Endothelial cell of umbilical vein (primary cell): Measurements from ENCODE around the gene AP2A2. TPM values are rescaled to one million over a fixed set of nuclear protein-coding genes. Genes with fewer than 3 reads are reported as not detected.

Experiments used
- BruUV-seq: library from RNA; stranded (reverse); fragments of 400-500 nt; replicated peaks from 2 replicates; lab custom pipeline; 2021; lab: Mats Ljungman, UMichigan
- CTCF ChIA-PET: fragments of 300-600, 350-600 bp; sonication (Branson Sonifier 250); formaldehyde crosslinking; loops from one replicate; lab custom pipeline; 2021; ENCODE audit warnings: antibody characterized with exemption, inconsistent platforms; lab: Charles Lee
- POLR2A ChIA-PET: fragments of 300-600, 350-600 bp; sonication (Branson Sonifier 250); formaldehyde crosslinking; loops from one replicate; lab custom pipeline; 2021; ENCODE audit warnings: antibody characterized with exemption, inconsistent platforms; lab: Charles Lee
- DNase-seq: peaks from one replicate; pipeline ENCODE4 v3.0.0-alpha.2; 2011; ENCODE audit warnings: low read depth, low spot score
- FAIRE-seq: peaks from 2 replicates; lab custom pipeline; 2011; peaks lifted over from hg19 to GRCh38; lab: Jason Lieb, UNC
- H2AFZ ChIP-seq: 2 replicates; pipeline ENCODE4 v1.6.0; 2012; ENCODE audit warnings: low read depth, low read length, control low read depth, inconsistent platforms
- H3K27ac ChIP-seq: 2 replicates; pipeline ENCODE4 v1.5.1; 2011; ENCODE audit warnings: low read depth, mild to moderate bottlenecking, control low read depth, low read length, moderate library complexity; ENCODE audit not compliant: insufficient read depth
- H3K27me3 ChIP-seq, 2 experiments: 2 replicates each; pipeline versions ENCODE4 v1.6.0 to v1.6.1; 2011; ENCODE audit warnings: low read length in 2 of 2, mixed read lengths in 1 of 2; ENCODE audit not compliant: control insufficient read depth in 2 of 2, insufficient read depth in 2 of 2
- H3K36me3 ChIP-seq, 2 experiments: 2 replicates in 1 of 2; 3 replicates in 1 of 2; pipeline ENCODE4 v1.5.1; 2011; ENCODE audit warnings: low read length in 2 of 2, mild to moderate bottlenecking in 1 of 2, moderate library complexity in 1 of 2; ENCODE audit not compliant: control insufficient read depth in 2 of 2, insufficient read depth in 2 of 2; ENCODE audit errors: extremely low read depth in 1 of 2
- H3K4me1 ChIP-seq: 3 replicates; pipeline ENCODE4 v1.5.1; 2011; ENCODE audit warnings: mild to moderate bottlenecking, low read length; ENCODE audit not compliant: control insufficient read depth, insufficient read depth; ENCODE audit errors: extremely low read depth
- H3K4me2 ChIP-seq: 2 replicates; pipeline ENCODE4 v1.6.1; 2011; ENCODE audit warnings: low read length, control low read depth, mixed read lengths; ENCODE audit not compliant: insufficient read depth
- H3K4me3 ChIP-seq, 3 experiments: fragments of 200-600 bp in 1 of 3; sonication (generic), shearing (Covaris generic) in 1 of 3; replicated peaks in 1 of 3; 2 replicates each; pipeline ENCODE4 v1.5.1; 2011 to 2016; ENCODE audit warnings: control low read depth in 3 of 3, low read length in 3 of 3, mild to moderate bottlenecking in 2 of 3, inconsistent platforms in 1 of 3, low read depth in 1 of 3, moderate library complexity in 1 of 3; ENCODE audit not compliant: insufficient read depth in 1 of 3
- H3K79me2 ChIP-seq: 2 replicates; pipeline ENCODE4 v1.6.0; 2012; ENCODE audit warnings: low read length, inconsistent platforms; ENCODE audit not compliant: control insufficient read depth, insufficient read depth
- H3K9ac ChIP-seq: replicated peaks from 2 replicates; pipeline ENCODE3; 2011; ENCODE audit warnings: low read length, control low read depth; ENCODE audit not compliant: insufficient read depth; ENCODE audit errors: extremely low read depth
- H3K9me1 ChIP-seq: replicated peaks from 3 replicates; pipeline ENCODE4 v1.6.0; 2011; ENCODE audit warnings: mild to moderate bottlenecking, low read length; ENCODE audit not compliant: control insufficient read depth, insufficient read depth; ENCODE audit errors: extremely low read depth
- H3K9me3 ChIP-seq: replicated peaks from 2 replicates; pipeline ENCODE4 v1.5.1; 2012; ENCODE audit warnings: low read length, inconsistent platforms; ENCODE audit not compliant: control insufficient read depth, insufficient read depth
- H4K20me1 ChIP-seq: replicated peaks from 2 replicates; pipeline ENCODE3; 2011; ENCODE audit warnings: mild to moderate bottlenecking, low read length; ENCODE audit not compliant: control insufficient read depth, insufficient read depth; ENCODE audit errors: extremely low read depth
- EZH2 ChIP-seq: IDR thresholded peaks from 2 replicates; pipeline ENCODE4 v1.6.1; 2012; ENCODE audit warnings: borderline replicate concordance, low read depth, mild to moderate bottlenecking, moderate library complexity, low read length, inconsistent platforms; ENCODE audit not compliant: severe bottlenecking
- FOS ChIP-seq: IDR thresholded peaks from 2 replicates; pipeline ENCODE4 v1.6.1; 2011; ENCODE audit warnings: mild to moderate bottlenecking, low read length, moderate library complexity, borderline replicate concordance; ENCODE audit not compliant: insufficient read depth
- GATA2 ChIP-seq: IDR thresholded peaks from 2 replicates; pipeline ENCODE4 v1.7.0; 2011; ENCODE audit warnings: low read depth, mild to moderate bottlenecking, moderate library complexity, mixed read lengths, low read length; ENCODE audit not compliant: insufficient read length, insufficient read depth
- JUN ChIP-seq: IDR thresholded peaks from 2 replicates; pipeline ENCODE4 v1.6.1; 2011; ENCODE audit warnings: borderline replicate concordance, low read depth; ENCODE audit not compliant: insufficient read length, insufficient read depth
- MYC ChIP-seq: IDR thresholded peaks from one replicate; pipeline ENCODE4 v1.6.1; 2011; ENCODE audit warnings: mild to moderate bottlenecking, low read depth, low read length
- POLR2A ChIP-seq: IDR thresholded peaks from 2 replicates; pipeline ENCODE4 v1.6.1; 2012; ENCODE audit warnings: low read depth, mild to moderate bottlenecking, control low read depth, low read length
- POLR2AphosphoS5 ChIP-seq: IDR thresholded peaks from 2 replicates; pipeline ENCODE4 v1.6.1; 2012; ENCODE audit warnings: low read depth, mild to moderate bottlenecking, control low read depth, low read length, moderate library complexity; ENCODE audit not compliant: insufficient read depth
- dilution Hi-C: fragments of 300-500 bp; cut with MboI; formaldehyde crosslinking; loops from one replicate; pipeline ENCODE4 v1.15.0; 2019; ENCODE audit warnings: low sequenced_read_pairs; ENCODE audit not compliant: extremely low pct_ligation_motif_present
- intact Hi-C: fragments of 100-400 bp; cut with micrococcal nuclease; formaldehyde crosslinking; loops from one replicate; pipeline ENCODE4 v1.10.0; 2022
- polyA plus RNA-seq, 4 experiments: library from polyadenylated mRNA; depleted of rRNA in 3 of 4; stranded (reverse) in 3 of 4; unstranded in 1 of 4; fragments of >200 nt; gene quantifications; 2 replicates each; pipeline versions ENCODE4 v1.2.1 to v1.2.3, GENCODE V29; 2011 to 2012; ENCODE audit warnings: missing spikeins in 1 of 4
- total RNA-seq: library from RNA; stranded (reverse); gene quantifications from 2 replicates; pipeline ENCODE4 v1.2.3, GENCODE V29; 2021
- TF ChIP-seq, protein P1 (sequence below): IDR thresholded peaks from 2 replicates; pipeline ENCODE4 v1.6.1; 2011; ENCODE audit not compliant: insufficient read depth, insufficient read length
- TF ChIP-seq, protein P2 (sequence below), 2 donors: IDR thresholded peaks; 1 replicate in 1 of 2; 2 replicates in 1 of 2; pipeline ENCODE4 v1.5.1; 2011; ENCODE audit warnings: low read length in 2 of 2, mild to moderate bottlenecking in 2 of 2, moderate library complexity in 2 of 2, control low read depth in 1 of 2, inconsistent platforms in 1 of 2, low read depth in 1 of 2; ENCODE audit not compliant: insufficient read depth in 1 of 2; ENCODE audit errors: extremely low read depth in 1 of 2

AP2A2 gene
- total and polyA plus RNA-seq, 2 donors (not counting 3 experiments of a cell fraction or from before 2014, with no cell fraction given): 89.5 to 92.6 TPM

DNA sequence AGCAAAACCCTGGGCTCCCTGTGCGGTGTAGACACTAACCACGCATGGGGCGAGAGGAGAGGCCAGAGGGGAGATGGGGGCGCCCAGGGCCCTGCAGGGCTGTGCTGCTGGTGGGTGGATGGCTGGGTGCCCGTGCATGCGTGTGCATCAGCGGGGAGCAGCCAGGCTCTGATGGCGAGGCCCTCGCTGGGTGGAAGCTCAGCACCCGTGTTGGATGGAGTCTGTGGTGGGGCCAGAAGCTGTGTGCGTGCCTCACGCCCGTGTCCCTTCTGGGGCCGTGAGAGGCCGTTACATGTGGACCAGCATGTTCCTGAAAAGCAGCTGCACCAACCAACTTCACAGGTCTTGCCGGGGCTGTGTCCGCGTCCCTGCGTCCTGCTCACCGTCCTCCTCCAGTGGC lies 77.5 kb downstream of the AP2A2 start:
- ChIA-PET POLR2A (no interaction called here), CTCF (no interaction called here)
- DNase-seq: no peak
- no peak overlapping the region for H2AFZ ChIP-seq
- H3K9ac ChIP-seq: no peak overlapping the region
- H3K9me1 ChIP-seq: no peaks in the 10 kb centered on the region
- H3K27me3 ChIP-seq: no peaks in the 10 kb centered on the region
- no peak for FAIRE-seq
- TF ChIP-seq POLR2A (no peak), MYC (no peak), GATA2 (no peak), JUN (no peak), POLR2AphosphoS5 (no peak), FOS (no peak), EZH2 (no peak)
- TF ChIP-seq, protein P1, sequence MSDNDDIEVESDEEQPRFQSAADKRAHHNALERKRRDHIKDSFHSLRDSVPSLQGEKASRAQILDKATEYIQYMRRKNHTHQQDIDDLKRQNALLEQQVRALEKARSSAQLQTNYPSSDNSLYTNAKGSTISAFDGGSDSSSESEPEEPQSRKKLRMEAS: no peak
- TF ChIP-seq, protein P2, sequence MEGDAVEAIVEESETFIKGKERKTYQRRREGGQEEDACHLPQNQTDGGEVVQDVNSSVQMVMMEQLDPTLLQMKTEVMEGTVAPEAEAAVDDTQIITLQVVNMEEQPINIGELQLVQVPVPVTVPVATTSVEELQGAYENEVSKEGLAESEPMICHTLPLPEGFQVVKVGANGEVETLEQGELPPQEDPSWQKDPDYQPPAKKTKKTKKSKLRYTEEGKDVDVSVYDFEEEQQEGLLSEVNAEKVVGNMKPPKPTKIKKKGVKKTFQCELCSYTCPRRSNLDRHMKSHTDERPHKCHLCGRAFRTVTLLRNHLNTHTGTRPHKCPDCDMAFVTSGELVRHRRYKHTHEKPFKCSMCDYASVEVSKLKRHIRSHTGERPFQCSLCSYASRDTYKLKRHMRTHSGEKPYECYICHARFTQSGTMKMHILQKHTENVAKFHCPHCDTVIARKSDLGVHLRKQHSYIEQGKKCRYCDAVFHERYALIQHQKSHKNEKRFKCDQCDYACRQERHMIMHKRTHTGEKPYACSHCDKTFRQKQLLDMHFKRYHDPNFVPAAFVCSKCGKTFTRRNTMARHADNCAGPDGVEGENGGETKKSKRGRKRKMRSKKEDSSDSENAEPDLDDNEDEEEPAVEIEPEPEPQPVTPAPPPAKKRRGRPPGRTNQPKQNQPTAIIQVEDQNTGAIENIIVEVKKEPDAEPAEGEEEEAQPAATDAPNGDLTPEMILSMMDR (IDR thresholded peaks at IDR 0.05; ENCODE audit: extremely low read depth in 1 of 2, insufficient read depth in 1 of 2, low read depth in 1 of 2, low read length in 2 of 2): no peak
- peaks cover 2% of the 10 kb centered on the region for H3K79me2 ChIP-seq
- H3K4me3 ChIP-seq: no peak overlapping the region
- no TSS peak for BruUV-seq
- no peak overlapping the region for H3K27ac ChIP-seq
- no peak overlapping the region for H3K4me2 ChIP-seq
- intact Hi-C loops: no loop called here
- H3K36me3 ChIP-seq: peaks cover 0 to 45% of the 10 kb centered on the region in 2 experiments
- dilution Hi-C loops: no loop called here
- no peaks in the 10 kb centered on the region for H4K20me1 ChIP-seq
- no peaks in the 10 kb centered on the region for H3K9me3 ChIP-seq
- no peaks in the 10 kb centered on the region for H3K4me1 ChIP-seq
